Osteoblast (primary cell): ENCODE measurements around the gene NELL1. TPM values are rescaled to one million over a fixed set of nuclear protein-coding genes. Genes with fewer than 3 reads are reported as not detected.

ENCODE experiments used
- DNase-seq: peaks from one replicate; pipeline ENCODE4 v3.0.0; 2011; ENCODE audit warnings: low spot score, mixed read lengths; ENCODE audit not compliant: insufficient read length; ENCODE audit errors: missing footprints
- H2AFZ ChIP-seq: 2 replicates; pipeline ENCODE4 v1.6.0; 2011; ENCODE audit warnings: mild to moderate bottlenecking, low read length
- H3K27ac ChIP-seq: 2 replicates; pipeline ENCODE4 v1.5.1; 2011; ENCODE audit warnings: mild to moderate bottlenecking, low read depth, low read length, moderate library complexity
- H3K27me3 ChIP-seq: 2 replicates; pipeline ENCODE4 v1.6.0; 2012; ENCODE audit warnings: mild to moderate bottlenecking, control low read depth, inconsistent platforms, low read length, moderate library complexity; ENCODE audit not compliant: insufficient read depth
- H3K36me3 ChIP-seq: 2 replicates; pipeline ENCODE4 v1.5.1; 2011; ENCODE audit warnings: mild to moderate bottlenecking, low read length, control low read depth, moderate library complexity; ENCODE audit not compliant: insufficient read depth
- H3K4me1 ChIP-seq: 2 replicates; pipeline ENCODE4 v1.5.1; 2011; ENCODE audit warnings: mild to moderate bottlenecking, low read length, control low read depth, moderate library complexity; ENCODE audit not compliant: insufficient read depth
- H3K4me2 ChIP-seq: 2 replicates; pipeline ENCODE4 v1.6.0; 2011; ENCODE audit warnings: mild to moderate bottlenecking, low read length; ENCODE audit not compliant: insufficient read depth
- H3K4me3 ChIP-seq: fragments of 200-600 bp; sonication (generic); 3 replicates; pipeline ENCODE4 v1.5.1; 2012; ENCODE audit warnings: mild to moderate bottlenecking, low read length, inconsistent platforms; ENCODE audit not compliant: insufficient read depth
- H3K79me2 ChIP-seq: 2 replicates; pipeline ENCODE4 v1.6.0; 2012; ENCODE audit warnings: mild to moderate bottlenecking, low read length, control low read depth, inconsistent platforms; ENCODE audit not compliant: insufficient read depth
- H3K9me3 ChIP-seq: 2 replicates; pipeline ENCODE4 v1.5.1; 2011; ENCODE audit warnings: low read depth, low read length, control low read depth
- H4K20me1 ChIP-seq: 2 replicates; pipeline ENCODE4 v1.6.0; 2012; ENCODE audit warnings: mild to moderate bottlenecking, low read length, control low read depth; ENCODE audit not compliant: insufficient read depth
- total RNA-seq: library from RNA; depleted of rRNA; stranded (reverse); fragments of >200 nt; gene quantifications from 2 replicates; pipeline ENCODE4 v1.2.3, GENCODE V29; 2012
- TF ChIP-seq, protein P1 (sequence below): IDR thresholded peaks from 2 replicates; pipeline ENCODE4 v1.5.1; 2011; ENCODE audit warnings: mild to moderate bottlenecking, low read depth, low read length, moderate library complexity; ENCODE audit errors: extremely low read depth

Gene NELL1
- total RNA-seq, 1 donor = not detected

DNA sequence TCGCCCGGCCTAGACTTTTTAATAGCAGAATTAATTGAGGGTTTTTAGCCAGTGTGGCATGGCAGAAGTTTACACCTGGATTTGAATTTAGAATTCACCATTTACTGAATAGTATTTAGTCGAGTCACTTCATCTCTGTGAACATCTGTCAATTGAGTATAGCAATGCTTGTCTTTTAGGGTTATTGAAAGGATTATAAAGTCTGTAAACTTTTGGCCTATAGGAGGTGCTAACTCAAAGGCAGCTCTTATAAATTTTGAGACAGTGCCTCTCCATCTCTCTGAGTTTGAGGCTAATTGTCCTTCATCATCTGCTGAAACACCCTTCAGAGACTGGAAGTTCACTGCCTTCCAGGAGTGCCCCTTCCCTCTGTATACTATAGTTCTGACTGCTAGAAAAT is 205.0 kb downstream of the NELL1 start:
- Histone ChIP-seq H3K36me3 (no peaks in the 10 kb centered on the region), H3K27ac (no peak overlapping the region), H3K4me2 (no peak overlapping the region), H3K79me2 (no peaks in the 10 kb centered on the region), H3K4me1 (no peaks in the 10 kb centered on the region), H3K27me3 (no peaks in the 10 kb centered on the region), H3K9me3 (peaks cover 4% of the 10 kb centered on the region), H4K20me1 (no peaks in the 10 kb centered on the region), H2AFZ (no peak overlapping the region), H3K4me3 (no peak overlapping the region)
- TF ChIP-seq, protein P1, sequence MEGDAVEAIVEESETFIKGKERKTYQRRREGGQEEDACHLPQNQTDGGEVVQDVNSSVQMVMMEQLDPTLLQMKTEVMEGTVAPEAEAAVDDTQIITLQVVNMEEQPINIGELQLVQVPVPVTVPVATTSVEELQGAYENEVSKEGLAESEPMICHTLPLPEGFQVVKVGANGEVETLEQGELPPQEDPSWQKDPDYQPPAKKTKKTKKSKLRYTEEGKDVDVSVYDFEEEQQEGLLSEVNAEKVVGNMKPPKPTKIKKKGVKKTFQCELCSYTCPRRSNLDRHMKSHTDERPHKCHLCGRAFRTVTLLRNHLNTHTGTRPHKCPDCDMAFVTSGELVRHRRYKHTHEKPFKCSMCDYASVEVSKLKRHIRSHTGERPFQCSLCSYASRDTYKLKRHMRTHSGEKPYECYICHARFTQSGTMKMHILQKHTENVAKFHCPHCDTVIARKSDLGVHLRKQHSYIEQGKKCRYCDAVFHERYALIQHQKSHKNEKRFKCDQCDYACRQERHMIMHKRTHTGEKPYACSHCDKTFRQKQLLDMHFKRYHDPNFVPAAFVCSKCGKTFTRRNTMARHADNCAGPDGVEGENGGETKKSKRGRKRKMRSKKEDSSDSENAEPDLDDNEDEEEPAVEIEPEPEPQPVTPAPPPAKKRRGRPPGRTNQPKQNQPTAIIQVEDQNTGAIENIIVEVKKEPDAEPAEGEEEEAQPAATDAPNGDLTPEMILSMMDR = no peak
- no peak for DNase-seq

GRCh38 chr11:20875889-20876288 is 206.5 kb downstream of the NELL1 start:
- Histone ChIP-seq H3K79me2 (no peaks in the 10 kb centered on the region), H3K27ac (no peak overlapping the region), H3K4me3 (no peak overlapping the region), H3K4me2 (no peak overlapping the region), H3K27me3 (no peaks in the 10 kb centered on the region), H3K9me3 (peaks cover 4% of the 10 kb centered on the region), H3K4me1 (no peaks in the 10 kb centered on the region), H3K36me3 (no peaks in the 10 kb centered on the region), H4K20me1 (no peaks in the 10 kb centered on the region), H2AFZ (no peak overlapping the region)
- TF ChIP-seq, protein P1 = no peak
- no peak for DNase-seq

- Histone ChIP-seq H3K27me3 (no peaks in the 10 kb centered on the region), H3K36me3 (no peaks in the 10 kb centered on the region), H3K4me1 (no peaks in the 10 kb centered on the region), H2AFZ (no peak overlapping the region), H4K20me1 (no peaks in the 10 kb centered on the region), H3K27ac (no peak overlapping the region), H3K9me3 (peaks cover 4% of the 10 kb centered on the region), H3K79me2 (no peaks in the 10 kb centered on the region), H3K4me3 (no peak overlapping the region), H3K4me2 (no peak overlapping the region)
- TF ChIP-seq, protein P1 = no peak
- no peak for DNase-seq
These were observed 207.4 kb downstream of the NELL1 start for GRCh38 chr11:20876738-20877137.

- TF ChIP-seq, protein P1 = no peak
- Histone ChIP-seq H3K79me2 (no peaks in the 10 kb centered on the region), H3K27me3 (no peaks in the 10 kb centered on the region)
These were observed 210.7 kb downstream of the NELL1 start for GRCh38 chr11:20880094-20880493.

More at GRCh38 chr11:20880094-20880493, 210.7 kb downstream of the NELL1 start:
- Histone ChIP-seq H3K27ac (no peak overlapping the region), H3K4me2 (no peak overlapping the region), H2AFZ (no peak overlapping the region), H3K36me3 (no peaks in the 10 kb centered on the region), H3K4me1 (no peaks in the 10 kb centered on the region), H3K4me3 (no peak overlapping the region), H4K20me1 (no peaks in the 10 kb centered on the region), H3K9me3 (peaks cover 5% of the 10 kb centered on the region)
- DNase-seq = no peak
